Retinal pigment epithelial cell (primary cell): ENCODE data around the gene CRTC1.

Source experiments
- DNase-seq: peaks from one replicate; pipeline ENCODE4 v3.0.0-alpha.2; 2010; ENCODE audit warnings: low read depth
- H3K4me3 ChIP-seq: 2 replicates; pipeline ENCODE4 v1.5.1; 2011; ENCODE audit warnings: mild to moderate bottlenecking, low read length, control low read depth, moderate library complexity
- CTCF ChIP-seq: conservative IDR thresholded peaks from 2 replicates; pipeline ENCODE4 v1.5.1; 2011; ENCODE audit warnings: low read depth, low read length, control low read depth, inconsistent platforms

The CRTC1 gene

GRCh38 chr19:18737337-18737953, 54.0 kb downstream of the CRTC1 start:
- TF ChIP-seq CTCF, result no peak
- DNase-seq, result no peak

GRCh38 chr19:18737954-18738351, 54.5 kb downstream of the CRTC1 start:
- no peak for DNase-seq
- TF ChIP-seq CTCF, result no peak

More at GRCh38 chr19:18737337-18737953, 54.0 kb downstream of the CRTC1 start:
- H3K4me3 ChIP-seq, result no peak overlapping the region

GRCh38 chr19:18738961-18739690, 55.6 kb downstream of the CRTC1 start:
- TF ChIP-seq CTCF, result no peak
- no peak for DNase-seq
- no peak overlapping the region for H3K4me3 ChIP-seq

More at GRCh38 chr19:18737954-18738351, 54.5 kb downstream of the CRTC1 start:
- H3K4me3 ChIP-seq, result no peak overlapping the region

- H3K4me3 ChIP-seq, result no peak overlapping the region
- DNase-seq, result no peak
- TF ChIP-seq CTCF, result no peak
These were observed 57.9 kb downstream of the CRTC1 start for GRCh38 chr19:18741124-18742121.

- TF ChIP-seq CTCF, result no peak
- H3K4me3 ChIP-seq, result no peak overlapping the region
- no peak for DNase-seq
These were observed 58.8 kb downstream of the CRTC1 start for GRCh38 chr19:18742324-18742723.

DNA sequence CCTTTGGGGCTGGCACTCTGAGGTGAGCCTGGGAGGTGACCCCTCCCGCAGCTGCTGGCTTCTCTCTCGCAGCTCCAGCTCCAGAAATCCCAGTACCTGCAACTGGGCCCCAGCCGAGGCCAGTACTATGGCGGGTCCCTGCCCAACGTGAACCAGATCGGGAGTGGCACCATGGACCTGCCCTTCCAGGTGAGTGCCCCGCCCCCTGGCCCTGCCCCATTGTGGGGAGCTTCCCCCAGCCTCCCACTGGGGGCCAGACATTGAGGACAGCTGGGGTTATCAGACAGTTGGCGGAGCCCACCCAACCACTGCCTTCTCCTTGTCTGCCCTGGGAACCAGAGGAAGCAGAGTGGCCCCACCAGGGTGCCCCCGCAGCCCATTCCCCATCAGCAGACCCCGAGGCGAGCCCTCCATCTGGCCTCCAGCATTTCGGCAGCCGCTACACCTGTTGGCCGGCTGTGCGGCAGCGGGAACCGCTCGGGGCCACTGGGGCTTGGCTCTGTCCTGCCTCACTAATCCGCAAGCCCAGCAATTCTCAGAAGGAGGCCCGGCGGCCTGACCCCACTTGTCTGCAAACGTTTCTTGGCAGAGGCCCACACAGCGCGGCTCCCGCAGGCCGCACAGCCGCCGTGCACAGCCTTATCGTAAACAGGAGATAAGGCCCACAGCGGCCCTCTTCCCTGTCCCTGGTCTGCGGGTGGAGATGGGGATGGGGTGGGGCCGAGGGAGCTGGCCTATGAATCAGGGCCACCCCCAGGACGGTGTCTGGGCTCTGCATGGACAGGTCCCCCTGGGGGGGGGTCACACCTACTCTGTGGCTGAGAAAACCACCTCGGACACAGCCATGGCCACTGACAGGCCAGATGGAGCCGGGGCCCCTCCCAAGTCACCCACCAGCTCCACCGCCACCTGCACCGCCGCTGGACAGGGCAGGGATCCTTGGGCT, 59.6 kb downstream of the CRTC1 start:
- TF ChIP-seq CTCF, result no peak
- peak; percentile 58 for DNase-seq
- H3K4me3 ChIP-seq, result no peak overlapping the region
